Keratinocyte (primary cell): Measurements from ENCODE around the gene FAM237B. TPM values are rescaled to one million over a fixed set of nuclear protein-coding genes. Genes with fewer than 3 reads are reported as not detected.

Experiments
- DNase-seq: peaks from one replicate; pipeline ENCODE4 v3.0.0-alpha.2; 2011; ENCODE audit warnings: low read depth, missing footprints, low spot score
- FAIRE-seq: peaks from 2 replicates; lab custom pipeline; 2011; peaks lifted over from hg19 to GRCh38; lab: Jason Lieb, UNC
- H2AFZ ChIP-seq: 2 replicates; pipeline ENCODE4 v1.6.0; 2012; ENCODE audit warnings: low read length, control low read depth, inconsistent platforms; ENCODE audit not compliant: control insufficient read depth
- H3K27ac ChIP-seq: 2 replicates; pipeline ENCODE4 v1.5.1; 2011; ENCODE audit warnings: low read length; ENCODE audit not compliant: control insufficient read depth, insufficient read depth
- H3K27me3 ChIP-seq: 3 replicates; pipeline ENCODE4 v1.6.0; 2011; ENCODE audit warnings: low read length; ENCODE audit not compliant: control insufficient read depth, insufficient read depth; ENCODE audit errors: extremely low read depth
- H3K36me3 ChIP-seq, 2 experiments: 2 replicates in 1 of 2; 3 replicates in 1 of 2; pipeline ENCODE4 v1.5.1; 2011; ENCODE audit warnings: low read length in 2 of 2, mild to moderate bottlenecking in 1 of 2; ENCODE audit not compliant: control insufficient read depth in 2 of 2, insufficient read depth in 2 of 2; ENCODE audit errors: extremely low read depth in 1 of 2
- H3K4me1 ChIP-seq: 3 replicates; pipeline ENCODE4 v1.5.1; 2011; ENCODE audit warnings: low read length; ENCODE audit not compliant: control insufficient read depth, insufficient read depth; ENCODE audit errors: extremely low read depth
- H3K4me2 ChIP-seq: 3 replicates; pipeline ENCODE4 v1.6.0; 2011; ENCODE audit warnings: low read depth, low read length; ENCODE audit not compliant: control insufficient read depth, insufficient read depth; ENCODE audit errors: extremely low read depth
- H3K4me3 ChIP-seq, 3 experiments: fragments of 200-600 bp in 1 of 3; sonication (generic) in 1 of 3; 2 replicates in 2 of 3; 3 replicates in 1 of 3; pipeline ENCODE4 v1.5.1; 2011 to 2016; ENCODE audit warnings: low read length in 3 of 3, mild to moderate bottlenecking in 3 of 3, control low read depth in 2 of 3, inconsistent platforms in 1 of 3, low read depth in 1 of 3, mixed read lengths in 1 of 3, mixed run types in 1 of 3, moderate library complexity in 1 of 3; ENCODE audit not compliant: control insufficient read depth in 2 of 3, insufficient read depth in 2 of 3; ENCODE audit errors: extremely low read depth in 1 of 3
- H3K79me2 ChIP-seq: 2 replicates; pipeline ENCODE4 v1.6.0; 2012; ENCODE audit warnings: low read length; ENCODE audit not compliant: control insufficient read depth, insufficient read depth
- H3K9ac ChIP-seq: 3 replicates; pipeline ENCODE4 v1.6.0; 2011; ENCODE audit warnings: low read length; ENCODE audit not compliant: control insufficient read depth, insufficient read depth; ENCODE audit errors: extremely low read depth
- H3K9me1 ChIP-seq: 3 replicates; pipeline ENCODE4 v1.6.0; 2011; ENCODE audit warnings: low read length; ENCODE audit not compliant: control insufficient read depth, insufficient read depth; ENCODE audit errors: extremely low read depth
- H3K9me3 ChIP-seq: 2 replicates; pipeline ENCODE4 v1.5.1; 2012; ENCODE audit warnings: low read depth, low read length; ENCODE audit not compliant: control insufficient read depth
- H4K20me1 ChIP-seq: 3 replicates; pipeline ENCODE4 v1.6.0; 2011; ENCODE audit warnings: low read length; ENCODE audit not compliant: control insufficient read depth, insufficient read depth; ENCODE audit errors: extremely low read depth
- CTCF ChIP-seq, 3 experiments: IDR thresholded peaks in 1 of 3; conservative IDR thresholded peaks in 1 of 3; optimal IDR thresholded peaks in 1 of 3; 2 replicates in 2 of 3; 3 replicates in 1 of 3; pipeline versions ENCODE3 to v1.5.1; 2011; ENCODE audit warnings: low read length in 3 of 3, mild to moderate bottlenecking in 3 of 3, moderate library complexity in 2 of 3, control low read depth in 1 of 3, inconsistent platforms in 1 of 3; ENCODE audit not compliant: insufficient read depth in 2 of 3; ENCODE audit errors: extremely low read depth in 1 of 3
- EZH2 ChIP-seq: IDR thresholded peaks from one replicate; pipeline ENCODE4 v1.6.1; 2012; ENCODE audit warnings: inconsistent platforms, mild to moderate bottlenecking, low read length, moderate library complexity
- dilution Hi-C: fragments of 300-500 bp; cut with MboI; formaldehyde crosslinking; loops from one replicate; pipeline ENCODE4 v1.7.0; 2020; ENCODE audit warnings: low sequenced_read_pairs; ENCODE audit not compliant: extremely low pct_ligation_motif_present
- polyA plus RNA-seq, 5 experiments: library from polyadenylated mRNA; depleted of rRNA in 3 of 5; stranded (reverse) in 3 of 5; stranded (forward) in 1 of 5; unstranded in 1 of 5; fragments of >200 nt; gene quantifications; 1 replicate in 1 of 5; 2 replicates in 3 of 5; 3 replicates in 1 of 5; pipeline versions ENCODE4 v1.2.1 to v1.2.3, GENCODE V29; 2011 to 2012; ENCODE audit warnings: missing spikeins in 2 of 5, low read depth in 1 of 5, low replicate concordance in 1 of 5

FAM237B gene
- polyA plus RNA-seq, 1 donor (not counting 4 experiments of a cell fraction or from before 2014, with no cell fraction given), result not detected

GRCh38 chr7:90322837-90323236, 1.7 kb upstream of the FAM237B start:
- Histone ChIP-seq H2AFZ (no peak overlapping the region), H4K20me1 (no peaks in the 10 kb centered on the region), H3K9me1 (no peaks in the 10 kb centered on the region), H3K27ac (no peak overlapping the region), H3K9me3 (no peaks in the 10 kb centered on the region), H3K4me3 (no peak overlapping the region), H3K4me1 (peaks cover 3% of the 10 kb centered on the region), H3K9ac (no peak overlapping the region), H3K27me3 (peaks cover 36% of the 10 kb centered on the region), H3K36me3 (no peaks in the 10 kb centered on the region), H3K79me2 (no peaks in the 10 kb centered on the region), H3K4me2 (no peak overlapping the region)
- no peak for DNase-seq
- TF ChIP-seq EZH2 (no peak), CTCF (optimal IDR thresholded peaks at IDR 0.05 in 1 of 3, IDR thresholded peaks at IDR 0.05 in 1 of 3, conservative IDR thresholded peaks at IDR 0.05 in 1 of 3; ENCODE audit: extremely low read depth in 1 of 3, insufficient read depth in 2 of 3, low read length in 3 of 3) (no peak)
- dilution Hi-C loops, result no loop called here
- no peak for FAIRE-seq

GRCh38 chr7:90320418-90320800, 695 bp downstream of the FAM237B start:
- H3K9ac ChIP-seq, result no peak overlapping the region
- peaks cover 3% of the 10 kb centered on the region for H3K4me1 ChIP-seq
- no peaks in the 10 kb centered on the region for H3K36me3 ChIP-seq
- H4K20me1 ChIP-seq, result no peaks in the 10 kb centered on the region
- H3K4me3 ChIP-seq, result peak overlapping the region in 1 of 3 experiments; percentile 57
- no peak for TF ChIP-seq CTCF (optimal IDR thresholded peaks at IDR 0.05 in 1 of 3, IDR thresholded peaks at IDR 0.05 in 1 of 3, conservative IDR thresholded peaks at IDR 0.05 in 1 of 3; ENCODE audit: extremely low read depth in 1 of 3, insufficient read depth in 2 of 3, low read length in 3 of 3)
- no peak for TF ChIP-seq EZH2
- no peaks in the 10 kb centered on the region for H3K79me2 ChIP-seq
- H3K27me3 ChIP-seq, result peaks cover 36% of the 10 kb centered on the region
- H2AFZ ChIP-seq, result no peak overlapping the region
- FAIRE-seq (no peak), DNase-seq (no peak)
- no peak overlapping the region for H3K27ac ChIP-seq
- dilution Hi-C loops, result no loop called here
- peak overlapping the region; percentile 64 for H3K4me2 ChIP-seq
- no peaks in the 10 kb centered on the region for H3K9me1 ChIP-seq
- no peaks in the 10 kb centered on the region for H3K9me3 ChIP-seq
